ENCODE results near the gene LMNTD2.

Gene LMNTD2

GRCh38 chr11:512761-513595, 47.6 kb downstream of the LMNTD2 start:
- DNase-seq (ENCODE audit: low read depth), result no peak
- Histone ChIP-seq H3K27me3 (replicated peaks; ENCODE audit: control insufficient read depth, insufficient read depth, low read length) (no peaks in the 10 kb centered on the region), H3K9me3 (ENCODE audit: control insufficient read depth, low read length) (no peaks in the 10 kb centered on the region), H3K9ac (ENCODE audit: low read length) (no peak overlapping the region), H3K4me3 (ENCODE audit: low read length) (no peak overlapping the region), H3K4me1 (ENCODE audit: control insufficient read depth, insufficient read depth, low read length) (peaks cover 3% of the 10 kb centered on the region), H3K36me3 (ENCODE audit: control insufficient read depth, insufficient read depth, low read length, severe bottlenecking) (peaks cover 32% of the 10 kb centered on the region)

- H3K4me1 ChIP-seq (ENCODE audit: control insufficient read depth, insufficient read depth, low read length), result peaks cover 19% of the 10 kb centered on the region
- no peaks in the 10 kb centered on the region for H3K9me3 ChIP-seq (ENCODE audit: control insufficient read depth, low read length)
- H3K4me3 ChIP-seq (ENCODE audit: low read length), result no peak overlapping the region
- H3K27me3 ChIP-seq (replicated peaks; ENCODE audit: control insufficient read depth, insufficient read depth, low read length), result no peaks in the 10 kb centered on the region
- peak overlapping the region; percentile 14 for H3K9ac ChIP-seq (ENCODE audit: low read length)
- peaks cover 24% of the 10 kb centered on the region for H3K36me3 ChIP-seq (ENCODE audit: control insufficient read depth, insufficient read depth, low read length, severe bottlenecking)
- no peak for DNase-seq (ENCODE audit: low read depth)
Observed at GRCh38 chr11:508956-509355, 51.6 kb downstream of the LMNTD2 start.

DNA sequence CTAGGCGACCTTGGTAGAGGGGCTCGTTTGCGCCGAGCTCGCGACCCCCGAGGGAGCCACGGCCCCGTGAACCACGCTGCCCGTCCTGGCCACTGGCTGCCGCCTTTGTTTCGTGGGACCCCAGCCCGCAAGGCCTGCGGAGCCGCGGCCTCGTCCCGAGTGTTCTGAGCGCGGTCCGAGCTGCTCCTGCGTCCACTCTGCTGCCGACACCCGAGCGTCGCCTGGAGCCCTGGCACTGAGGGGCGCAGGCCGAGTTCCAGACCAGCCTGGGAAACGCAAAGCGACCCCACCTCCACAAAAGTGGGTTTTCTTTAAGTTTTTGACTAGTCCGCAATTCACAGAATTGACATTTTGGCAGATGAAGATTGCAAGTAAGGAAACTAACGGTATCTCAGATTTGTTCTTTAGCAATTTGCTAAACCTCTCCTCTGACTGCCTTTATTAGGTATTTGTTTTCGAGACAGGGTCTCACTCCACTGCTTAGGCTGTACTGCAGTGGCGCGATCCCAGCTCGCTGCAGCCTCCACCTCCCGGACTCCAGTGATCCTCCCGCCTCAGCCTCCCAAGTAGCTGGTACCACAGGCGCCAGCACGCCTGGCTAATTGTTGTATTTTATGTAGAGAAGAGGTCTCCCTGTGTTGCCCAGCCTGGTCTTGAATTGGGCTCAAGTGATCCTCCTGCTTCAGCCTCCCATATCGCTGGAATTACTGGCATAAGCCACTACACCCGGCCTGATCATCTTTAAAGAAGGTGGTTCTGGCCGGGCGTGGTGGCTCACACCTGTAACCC, 52.6 kb downstream of the LMNTD2 start:
- peak overlapping the region; percentile 92 for H3K9ac ChIP-seq (ENCODE audit: low read length)
- peaks cover 26% of the 10 kb centered on the region for H3K4me1 ChIP-seq (ENCODE audit: control insufficient read depth, insufficient read depth, low read length)
- H3K36me3 ChIP-seq (ENCODE audit: control insufficient read depth, insufficient read depth, low read length, severe bottlenecking), result peaks cover 16% of the 10 kb centered on the region
- peak overlapping the region; percentile 76 for H3K4me3 ChIP-seq (ENCODE audit: low read length)
- DNase-seq (ENCODE audit: low read depth), result peak; percentile 43
- H3K27me3 ChIP-seq (replicated peaks; ENCODE audit: control insufficient read depth, insufficient read depth, low read length), result no peaks in the 10 kb centered on the region
- H3K9me3 ChIP-seq (ENCODE audit: control insufficient read depth, low read length), result no peaks in the 10 kb centered on the region

- H3K27me3 ChIP-seq (replicated peaks; ENCODE audit: control insufficient read depth, insufficient read depth, low read length), result no peaks in the 10 kb centered on the region
- peaks cover 34% of the 10 kb centered on the region for H3K4me1 ChIP-seq (ENCODE audit: control insufficient read depth, insufficient read depth, low read length)
- H3K9ac ChIP-seq (ENCODE audit: low read length), result peak within 1 kb of the TSS; percentile 100
- H3K4me3 ChIP-seq (ENCODE audit: low read length), result peak within 1 kb of the TSS; percentile 87
- peaks cover 10% of the 10 kb centered on the region for H3K36me3 ChIP-seq (ENCODE audit: control insufficient read depth, insufficient read depth, low read length, severe bottlenecking)
- DNase-seq (ENCODE audit: low read depth), result peak; percentile 99
- no peaks in the 10 kb centered on the region for H3K9me3 ChIP-seq (ENCODE audit: control insufficient read depth, low read length)
Observed at GRCh38 chr11:506995-507726, 53.4 kb downstream of the LMNTD2 start, which contains the start of gene RNH1. RNH1 (minus strand) TSS chr11:507242; CDS start chr11:502162, 5,080 bp downstream.

DNA sequence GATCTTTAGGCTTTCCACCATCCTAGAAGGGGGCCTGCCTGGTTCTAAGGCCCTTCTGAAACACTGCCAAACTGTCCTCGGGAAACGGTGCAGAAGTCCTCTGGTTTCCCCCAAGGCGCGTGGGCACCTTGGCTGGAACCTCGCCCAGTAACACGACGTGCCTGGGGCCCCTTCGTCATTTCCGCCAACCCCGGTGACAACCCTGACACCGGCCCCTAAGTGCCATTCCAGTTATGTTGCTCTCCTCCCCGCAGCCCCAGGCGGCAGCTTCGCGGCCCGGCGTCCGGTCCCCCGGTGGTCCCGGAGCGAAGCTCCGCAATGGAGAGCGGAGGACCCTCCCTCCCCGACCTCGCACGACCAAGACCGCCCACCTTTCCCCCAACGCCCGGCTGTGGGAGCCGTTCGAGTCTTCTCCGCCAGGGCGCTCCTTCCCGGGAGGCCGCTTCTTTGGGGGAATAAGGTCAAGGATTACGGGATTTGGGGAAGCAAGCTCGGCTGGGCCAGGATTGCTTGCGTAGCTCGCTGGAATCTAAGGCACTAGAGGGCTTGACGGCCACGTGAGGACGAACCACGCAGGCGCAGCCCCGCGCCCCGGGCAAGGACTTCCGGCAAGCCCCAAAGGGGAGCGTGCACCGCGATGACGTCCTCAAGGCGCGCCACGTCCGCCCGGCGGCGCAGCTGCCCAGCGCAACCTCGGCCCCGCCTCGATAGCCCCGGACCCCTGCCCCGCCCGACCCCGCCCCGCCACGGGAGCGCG, 54.1 kb downstream of the LMNTD2 start:
- peaks cover 15% of the 10 kb centered on the region for H3K36me3 ChIP-seq (ENCODE audit: control insufficient read depth, insufficient read depth, low read length, severe bottlenecking)
- H3K27me3 ChIP-seq (replicated peaks; ENCODE audit: control insufficient read depth, insufficient read depth, low read length), result no peaks in the 10 kb centered on the region
- H3K9me3 ChIP-seq (ENCODE audit: control insufficient read depth, low read length), result no peaks in the 10 kb centered on the region
- H3K9ac ChIP-seq (ENCODE audit: low read length), result peak overlapping the region; percentile 100
- H3K4me1 ChIP-seq (ENCODE audit: control insufficient read depth, insufficient read depth, low read length), result peaks cover 35% of the 10 kb centered on the region
- DNase-seq (ENCODE audit: low read depth), result peak; percentile 98
- H3K4me3 ChIP-seq (ENCODE audit: low read length), result peak overlapping the region; percentile 87

- Histone ChIP-seq H3K4me3 (ENCODE audit: low read length) (peak overlapping the region; percentile 87), H3K36me3 (ENCODE audit: control insufficient read depth, insufficient read depth, low read length, severe bottlenecking) (peaks cover 26% of the 10 kb centered on the region), H3K27me3 (replicated peaks; ENCODE audit: control insufficient read depth, insufficient read depth, low read length) (no peaks in the 10 kb centered on the region), H3K9me3 (ENCODE audit: control insufficient read depth, low read length) (no peaks in the 10 kb centered on the region), H3K9ac (ENCODE audit: low read length) (peak overlapping the region; percentile 100), H3K4me1 (ENCODE audit: control insufficient read depth, insufficient read depth, low read length) (peaks cover 35% of the 10 kb centered on the region)
- DNase-seq (ENCODE audit: low read depth), result no peak
Observed at GRCh38 chr11:504994-505344, 55.6 kb downstream of the LMNTD2 start.

Data from adipocyte (in vitro differentiated cells).